ENCODE results near the gene GNGT2.

GNGT2 gene

GRCh38 chr17:49218941-49219913 is 8.9 kb upstream of the GNGT2 start:
- H3K4me3 ChIP-seq (replicated peaks; ENCODE audit: low read depth, low read length): no peak overlapping the region
- no peak for DNase-seq (ENCODE audit: extremely low read depth, low read depth)
- peak; percentile 11 for TF ChIP-seq CTCF (IDR thresholded peaks at IDR 0.05; ENCODE audit: low read depth, low read length, missing control alignments)

GRCh38 chr17:49217651-49218413 is 7.5 kb upstream of the GNGT2 start:
- DNase-seq (ENCODE audit: extremely low read depth, low read depth): no peak
- no peak overlapping the region for H3K4me3 ChIP-seq (replicated peaks; ENCODE audit: low read depth, low read length)
- TF ChIP-seq CTCF (IDR thresholded peaks at IDR 0.05; ENCODE audit: low read depth, low read length, missing control alignments): no peak

- DNase-seq (ENCODE audit: extremely low read depth, low read depth): no peak
- no peak for TF ChIP-seq CTCF (IDR thresholded peaks at IDR 0.05; ENCODE audit: low read depth, low read length, missing control alignments)
- no peak overlapping the region for H3K4me3 ChIP-seq (replicated peaks; ENCODE audit: low read depth, low read length)
Observed at GRCh38 chr17:49216953-49217650, 6.7 kb upstream of the GNGT2 start.

GRCh38 chr17:49216482-49216881 is 6.1 kb upstream of the GNGT2 start:
- H3K4me3 ChIP-seq (replicated peaks; ENCODE audit: low read depth, low read length): no peak overlapping the region
- DNase-seq (ENCODE audit: extremely low read depth, low read depth): no peak
- TF ChIP-seq CTCF (IDR thresholded peaks at IDR 0.05; ENCODE audit: low read depth, low read length, missing control alignments): no peak

- DNase-seq (ENCODE audit: extremely low read depth, low read depth): no peak
Observed at GRCh38 chr17:49214676-49215360, 4.4 kb upstream of the GNGT2 start.

More at GRCh38 chr17:49214676-49215360, 4.4 kb upstream of the GNGT2 start:
- no peak for TF ChIP-seq CTCF (IDR thresholded peaks at IDR 0.05; ENCODE audit: low read depth, low read length, missing control alignments)
- H3K4me3 ChIP-seq (replicated peaks; ENCODE audit: low read depth, low read length): no peak overlapping the region

All from HFF-Myc (cell line).